ENCODE data around the gene TBC1D20. TPM values are rescaled to one million over a fixed set of nuclear protein-coding genes. Genes with fewer than 3 reads are reported as not detected.
"Not testable (repeated sequence)": the region's sequence is repeated elsewhere in the genome, so short reads cannot be mapped to it uniquely, and the experiment has no call there.

Gene TBC1D20, protein sequence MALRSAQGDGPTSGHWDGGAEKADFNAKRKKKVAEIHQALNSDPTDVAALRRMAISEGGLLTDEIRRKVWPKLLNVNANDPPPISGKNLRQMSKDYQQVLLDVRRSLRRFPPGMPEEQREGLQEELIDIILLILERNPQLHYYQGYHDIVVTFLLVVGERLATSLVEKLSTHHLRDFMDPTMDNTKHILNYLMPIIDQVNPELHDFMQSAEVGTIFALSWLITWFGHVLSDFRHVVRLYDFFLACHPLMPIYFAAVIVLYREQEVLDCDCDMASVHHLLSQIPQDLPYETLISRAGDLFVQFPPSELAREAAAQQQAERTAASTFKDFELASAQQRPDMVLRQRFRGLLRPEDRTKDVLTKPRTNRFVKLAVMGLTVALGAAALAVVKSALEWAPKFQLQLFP
- 10 to 100 TPM; 22.2 to 23.8 TPM for total RNA-seq

DNA sequence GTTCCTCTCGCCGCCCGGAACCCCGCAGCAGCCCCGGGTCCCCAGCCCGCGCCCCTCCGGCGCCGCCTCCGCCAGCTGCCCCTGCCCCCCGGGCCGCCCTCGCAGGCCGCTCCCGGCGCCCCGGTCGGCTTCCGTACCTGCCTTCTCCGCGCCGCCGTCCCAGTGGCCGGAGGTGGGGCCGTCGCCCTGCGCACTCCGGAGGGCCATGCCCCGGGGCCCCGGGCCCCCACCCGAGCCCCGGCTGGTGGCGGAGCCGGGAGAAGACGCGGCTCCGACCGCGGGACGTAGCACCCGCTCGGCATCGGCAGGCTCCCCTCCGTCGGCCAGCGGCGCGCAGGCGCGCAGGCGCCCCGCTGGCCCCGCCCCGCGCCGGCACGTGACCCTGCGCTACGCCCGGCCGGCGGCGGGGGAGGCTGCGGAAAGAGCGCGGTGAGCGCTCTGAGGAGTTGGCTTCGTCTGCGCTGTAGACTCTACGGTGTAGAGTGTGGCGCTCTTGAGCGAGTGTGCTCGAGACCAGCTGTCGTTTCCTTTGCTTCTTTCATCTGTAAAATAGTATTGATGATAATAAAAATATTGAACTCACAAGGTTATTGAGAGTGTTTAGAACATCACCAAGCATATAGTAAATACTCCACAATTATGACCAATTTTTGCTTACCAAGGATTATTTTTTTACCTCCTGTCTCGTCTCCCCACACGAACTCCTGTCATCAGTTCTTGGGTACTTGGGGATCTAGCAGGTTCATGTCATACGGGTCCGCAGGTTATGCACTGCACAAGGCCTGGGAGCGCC lies at the start of gene TBC1D20:
Gene TBC1D20, minus strand, starts transcription at position 335 of the 793 bp plus-strand sequence. Its CDS starts 128 bp downstream, at position 207.
- peak within 1 kb of the TSS; percentile 88 for H3K27ac Mint-ChIP-seq
- ChIA-PET CTCF (interaction anchor here (0.8 to 1.7 kb wide), 6 partner anchors 9 to 110 kb away, joined by 3 to 7 read pairs (median 4); no protein-coding TSS in a partner anchor), POLR2A (interaction anchor here (0.7 to 2.6 kb wide), 7 partner anchors 17 to 200 kb away, joined by 3 to 7 read pairs (median 4); partner anchors contain the start of genes SOX12 and TRIB3)
- H3K4me1 Mint-ChIP-seq (ENCODE audit: low read depth) = peaks cover 39% of the 10 kb centered on the region
- peaks cover 1% of the 10 kb centered on the region for H3K9me3 Mint-ChIP-seq
- peak within 1 kb of the TSS; percentile 87 for H3K4me3 Mint-ChIP-seq
- no peak for TF ChIP-seq CTCF (IDR thresholded peaks at IDR 0.05)
- DNase-seq (peak; percentile 84), ATAC-seq (peak; percentile 94)
- peaks cover 7% of the 10 kb centered on the region for H3K36me3 Mint-ChIP-seq (ENCODE audit: low read depth)
- intact Hi-C loops (cut with micrococcal nuclease) = loop anchor here (5.0 kb wide), 1 partner anchor 50 kb away; no protein-coding TSS in a partner anchor
- no peaks in the 10 kb centered on the region for H3K27me3 Mint-ChIP-seq

GRCh38 chr20:510328-511057 lies 48.2 kb upstream of the TBC1D20 start:
- POLR2A ChIA-PET; H3K9me3 Mint-ChIP-seq; H3K4me3 Mint-ChIP-seq; H3K27me3 Mint-ChIP-seq; H3K27ac Mint-ChIP-seq; intact Hi-C loops (cut with micrococcal nuclease); DNase-seq; ATAC-seq: not testable (repeated sequence)
- peaks cover 40% of the 10 kb centered on the region for H3K36me3 Mint-ChIP-seq (ENCODE audit: low read depth)
- CTCF ChIA-PET = interaction anchor here (0.9 to 1.1 kb wide), 2 partner anchors 13 to 19 kb away, joined by 3 read pairs; no protein-coding TSS in a partner anchor
- H3K4me1 Mint-ChIP-seq (ENCODE audit: low read depth) = peaks cover 43% of the 10 kb centered on the region

- ChIA-PET CTCF (interaction anchor here (1.1 to 1.3 kb wide), 3 partner anchors 30 to 155 kb away, joined by 3 read pairs; no protein-coding TSS in a partner anchor), POLR2A (interaction anchor here (1.1 kb wide), 2 partner anchors 32 to 46 kb away, joined by 3 read pairs; no protein-coding TSS in a partner anchor)
- peaks cover 26% of the 10 kb centered on the region for H3K4me1 Mint-ChIP-seq (ENCODE audit: low read depth)
- intact Hi-C loops (cut with micrococcal nuclease); H3K27me3 Mint-ChIP-seq; H3K4me3 Mint-ChIP-seq; H3K9me3 Mint-ChIP-seq; H3K27ac Mint-ChIP-seq; DNase-seq; ATAC-seq: not testable (repeated sequence)
- peaks cover 34% of the 10 kb centered on the region for H3K36me3 Mint-ChIP-seq (ENCODE audit: low read depth)
Measured at GRCh38 chr20:508364-508787, 46.0 kb upstream of the TBC1D20 start.

- POLR2A ChIA-PET = interaction anchor here (1.1 kb wide), 1 partner anchor 46 kb away, joined by 3 read pairs; no protein-coding TSS in a partner anchor
- no peak overlapping the region for H3K27ac Mint-ChIP-seq
Measured at GRCh38 chr20:507761-508332, 45.5 kb upstream of the TBC1D20 start.

More at GRCh38 chr20:507761-508332, 45.5 kb upstream of the TBC1D20 start:
- TF ChIP-seq CTCF (IDR thresholded peaks at IDR 0.05) = no peak
- Mint-ChIP-seq H3K36me3 (ENCODE audit: low read depth) (peaks cover 40% of the 10 kb centered on the region), H3K4me1 (ENCODE audit: low read depth) (peaks cover 22% of the 10 kb centered on the region), H3K9me3 (no peaks in the 10 kb centered on the region), H3K27me3 (no peaks in the 10 kb centered on the region), H3K4me3 (no peak overlapping the region)
- ATAC-seq (no peak), DNase-seq (no peak)
- intact Hi-C loops (cut with micrococcal nuclease) = no loop called here
- CTCF ChIA-PET = interaction anchor here (1.1 kb wide), 2 partner anchors 30 to 154 kb away, joined by 3 read pairs; no protein-coding TSS in a partner anchor
